Choroid plexus epithelial cell (primary cell): ENCODE data around the gene RALGPS1.

Experiments used
- DNase-seq: peaks from one replicate; pipeline ENCODE4 v3.0.0-alpha.2; 2010; ENCODE audit warnings: low read depth
- H3K4me3 ChIP-seq: 2 replicates; pipeline ENCODE4 v1.5.1; 2011; ENCODE audit warnings: low read depth, mild to moderate bottlenecking, control low read depth, low read length, moderate library complexity
- CTCF ChIP-seq: conservative IDR thresholded peaks from 2 replicates; pipeline ENCODE4 v1.5.1; 2011; ENCODE audit warnings: low read depth, mild to moderate bottlenecking, control low read depth, inconsistent platforms, low read length, moderate library complexity

RALGPS1 gene

DNA sequence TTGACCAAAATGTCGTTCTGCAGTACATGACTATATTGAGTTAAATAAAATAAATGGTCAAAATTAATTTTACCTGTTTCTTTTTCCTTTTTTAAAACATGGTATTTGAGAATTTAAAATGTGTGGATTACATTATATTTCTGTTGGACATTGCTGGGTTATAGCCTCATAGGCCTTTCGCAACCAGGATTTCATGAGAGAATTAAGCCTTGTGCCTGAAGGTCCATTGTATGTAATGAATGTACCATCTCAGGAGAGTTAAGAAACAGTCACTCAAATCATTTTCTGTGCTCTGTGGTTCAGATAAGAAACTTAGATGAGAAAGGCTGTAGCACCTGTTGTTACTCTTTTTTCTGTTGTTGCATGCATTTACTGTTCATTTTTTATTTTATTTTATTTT lies 104.4 kb downstream of the RALGPS1 start:
- no peak for TF ChIP-seq CTCF
- H3K4me3 ChIP-seq, result no peak overlapping the region
- peak; percentile 39 for DNase-seq

DNA sequence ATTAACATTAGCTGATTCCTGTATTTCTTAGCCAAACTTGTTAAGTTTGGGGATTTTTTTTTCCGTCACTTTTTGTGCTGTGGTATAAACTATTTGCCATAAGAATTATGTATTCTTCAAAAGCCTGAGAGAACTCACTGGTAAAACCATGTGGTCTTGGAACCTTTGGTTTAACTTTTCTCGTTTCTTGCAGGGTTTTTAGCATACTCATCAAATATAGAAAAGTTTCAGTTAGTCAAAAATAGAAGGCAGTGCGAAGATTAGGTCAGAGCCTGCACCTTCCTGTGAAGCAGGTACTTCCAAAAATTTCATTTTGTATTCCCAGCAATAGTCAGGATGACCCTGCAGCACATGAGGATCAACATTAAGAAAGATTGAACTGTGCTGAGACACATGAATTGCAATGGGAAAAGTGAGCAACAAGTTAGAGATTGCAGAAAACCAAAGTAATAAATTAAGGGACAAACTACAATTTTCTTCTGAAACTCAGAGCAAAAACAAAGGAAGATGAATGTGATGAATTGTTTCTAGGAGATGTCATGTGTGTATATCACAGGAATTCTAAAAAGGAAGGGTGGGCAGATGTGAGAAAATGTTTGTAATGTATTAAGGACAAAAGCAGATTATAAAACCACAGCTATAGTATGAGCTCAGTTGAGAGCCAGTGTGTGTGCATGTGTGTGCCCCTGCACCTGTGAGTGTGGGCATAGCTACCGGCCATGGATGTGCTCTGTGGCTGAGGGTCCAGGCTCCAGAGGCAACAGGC lies 105.6 kb downstream of the RALGPS1 start:
- no peak for TF ChIP-seq CTCF
- H3K4me3 ChIP-seq, result no peak overlapping the region
- DNase-seq, result no peak

DNA sequence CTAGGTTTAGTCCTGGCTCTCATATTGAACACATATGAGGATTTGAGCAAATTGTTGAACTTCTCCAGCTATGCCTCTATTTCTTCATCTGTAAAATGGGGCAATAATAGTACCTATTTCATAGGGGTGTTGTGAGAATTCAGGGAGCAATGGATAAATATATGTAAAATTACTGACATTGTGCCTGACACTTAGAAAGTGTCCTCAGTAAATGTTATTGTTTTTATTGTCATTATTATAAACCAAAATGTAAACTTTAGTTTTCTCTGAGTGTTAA lies 106.2 kb downstream of the RALGPS1 start:
- TF ChIP-seq CTCF, result no peak
- no peak overlapping the region for H3K4me3 ChIP-seq
- DNase-seq, result no peak

- H3K4me3 ChIP-seq, result no peak overlapping the region
- peak; percentile 98 for DNase-seq
- no peak for TF ChIP-seq CTCF
These were observed 107.2 kb downstream of the RALGPS1 start for GRCh38 chr9:127021664-127022363.

- no peak for DNase-seq
- TF ChIP-seq CTCF, result no peak
These were observed 108.5 kb downstream of the RALGPS1 start for GRCh38 chr9:127022913-127023660.

DNA sequence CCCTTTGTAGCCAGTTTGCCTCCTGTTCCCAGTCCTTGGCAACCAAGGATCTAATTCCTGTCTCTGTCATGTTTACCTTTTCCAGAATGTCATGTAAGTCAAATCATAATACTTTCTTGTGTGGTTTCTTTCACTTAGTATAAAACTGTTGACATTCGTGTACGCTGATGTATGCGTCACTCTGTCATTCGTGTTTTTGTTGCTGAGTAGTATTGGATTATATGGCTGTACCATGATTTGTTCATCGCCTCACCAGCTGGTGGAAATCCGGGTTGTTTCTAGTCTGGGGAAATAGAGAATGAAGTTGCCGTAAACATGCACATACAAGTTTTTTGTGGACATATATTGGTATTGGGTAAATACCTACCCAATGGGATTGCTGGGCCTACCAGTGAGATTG lies 110.5 kb downstream of the RALGPS1 start:
- no peak for TF ChIP-seq CTCF
- no peak for DNase-seq
- no peak overlapping the region for H3K4me3 ChIP-seq

More at GRCh38 chr9:127022913-127023660, 108.5 kb downstream of the RALGPS1 start:
- no peak overlapping the region for H3K4me3 ChIP-seq
